Measurements from ENCODE around the gene SCYGR5. TPM values are rescaled to one million over a fixed set of nuclear protein-coding genes. Genes with fewer than 3 reads are reported as not detected.

Gene SCYGR5
- total and polyA plus RNA-seq, 2 of the 8 experiments (the other 6 are each of a cell fraction or from before 2014, with no cell fraction given), result not detected

- no peak overlapping the region for H2BK5ac ChIP-seq (ENCODE audit: low read depth, low read length)
- H3K79me1 ChIP-seq (ENCODE audit: low read depth, low read length), result no peaks in the 10 kb centered on the region
- H3K14ac ChIP-seq (ENCODE audit: insufficient read length), result no peak overlapping the region
- no peak overlapping the region for H2AFZ ChIP-seq (ENCODE audit: low read length)
- H3K23ac ChIP-seq (ENCODE audit: insufficient read length), result no peak overlapping the region
- H4K5ac ChIP-seq (ENCODE audit: insufficient read length, low read depth, low read length), result no peak overlapping the region
- H2BK20ac ChIP-seq (ENCODE audit: low read length), result no peak overlapping the region
- H3K27ac ChIP-seq (ENCODE audit: low read depth, low read length), result no peak overlapping the region
- H3K4me1 ChIP-seq (replicated peaks in 1 of 4; ENCODE audit: control insufficient read depth in 3 of 4, insufficient read depth in 4 of 4, low read length in 3 of 4), result no peaks in the 10 kb centered on the region
- no peaks in the 10 kb centered on the region for H4K20me1 ChIP-seq (replicated peaks in 1 of 2; ENCODE audit: control insufficient read depth in 1 of 2, insufficient read depth in 2 of 2, low read length in 2 of 2)
- POLR2A ChIA-PET (ENCODE audit: partially characterized antibody), result interaction anchor here (1.9 kb wide), 1 partner anchor 8 kb away, joined by 3 read pairs; no protein-coding TSS in a partner anchor
- H4K8ac ChIP-seq (ENCODE audit: extremely low read depth, insufficient read depth, low read length), result no peak overlapping the region
- FAIRE-seq, result no peak
- no peak overlapping the region for H2BK12ac ChIP-seq (ENCODE audit: low read depth, low read length)
- H3K9ac ChIP-seq (replicated peaks in 1 of 4; ENCODE audit: extremely low read depth in 1 of 4, low read depth in 3 of 4, low read length in 3 of 4), result no peak overlapping the region
- CTCF ChIA-PET (ENCODE audit: partially characterized antibody), result interaction anchor here (0.7 to 1.8 kb wide), 5 partner anchors 8 to 917 kb away, joined by 3 to 6 read pairs (median 3); no protein-coding TSS in a partner anchor
- H3K27me3 ChIP-seq (replicated peaks in 1 of 4; ENCODE audit: control insufficient read depth in 3 of 4, extremely low read depth in 1 of 4, insufficient read depth in 3 of 4, low read length in 3 of 4), result peaks cover 0 to 1% (median 0%) of the 10 kb centered on the region in 4 experiments; a peak in 1 of 7 replicates
- H2BK120ac ChIP-seq (replicated peaks; ENCODE audit: low read depth, low read length), result no peak overlapping the region
- TF ChIP-seq SAP30 (IDR thresholded peaks at IDR 0.05; ENCODE audit: insufficient read depth, insufficient replicate concordance, low read length) (no peak), RBBP5 (IDR thresholded peaks at IDR 0.05; ENCODE audit: borderline replicate concordance, low read depth, low read length) (no peak), CBX5 (IDR thresholded peaks at IDR 0.05; ENCODE audit: low read depth, low read length) (no peak), ZNF274 (IDR thresholded peaks at IDR 0.05; ENCODE audit: borderline replicate concordance, extremely low read depth, low read length) (no peak), TCF12 (IDR thresholded peaks at IDR 0.05; ENCODE audit: low read depth, low read length) (no peak), CHD2 (IDR thresholded peaks at IDR 0.05; ENCODE audit: low read length) (no peak), CHD1 (IDR thresholded peaks at IDR 0.05; ENCODE audit: low read depth, low read length) (no peak), SIRT6 (IDR thresholded peaks at IDR 0.05; ENCODE audit: low read length) (no peak), POLR2AphosphoS5 (IDR thresholded peaks at IDR 0.05; ENCODE audit: low read depth, low read length) (no peak), RFX5 (IDR thresholded peaks at IDR 0.05; ENCODE audit: borderline replicate concordance, low read depth, low read length) (no peak), HDAC6 (IDR thresholded peaks at IDR 0.05; ENCODE audit: low read depth, low read length) (no peak)
- H3K79me2 ChIP-seq (ENCODE audit: control insufficient read depth in 1 of 2, insufficient read depth in 2 of 2, low read length in 2 of 2), result no peaks in the 10 kb centered on the region
- H3K9me3 ChIP-seq (ENCODE audit: insufficient read depth in 2 of 2, low read depth in 1 of 2, low read length in 1 of 2), result no peaks in the 10 kb centered on the region; a peak in 1 of 4 replicates
- H3K56ac ChIP-seq (replicated peaks; ENCODE audit: insufficient read length, low read depth, low read length), result no peak overlapping the region
- no peak overlapping the region for H3K4ac ChIP-seq (replicated peaks; ENCODE audit: insufficient read length, low read depth, low read length)
- 92% methylated on average over 2 of the region's 2 CpGs; no CpG with 5 or more reads in 1 of the 2 experiments for WGBS, 2 experiments (ENCODE audit: extremely low coverage in 1 of 2, insufficient coverage in 1 of 2, insufficient read length in 1 of 2, insufficient replicate concordance in 2 of 2, low coverage in 1 of 2, low lambda C conversion rate in 2 of 2, missing lambda C conversion rate in 1 of 2)
- H3K4me2 ChIP-seq (ENCODE audit: insufficient read depth in 1 of 2, low read depth in 2 of 2, low read length in 2 of 2), result no peak overlapping the region
- H3K36me3 ChIP-seq (ENCODE audit: control insufficient read depth in 2 of 4, insufficient read depth in 4 of 4, low read length in 3 of 4), result no peaks in the 10 kb centered on the region; a peak in 1 of 8 replicates
- no peak overlapping the region for H2BK15ac ChIP-seq (ENCODE audit: low read length)
- H4K91ac ChIP-seq (replicated peaks; ENCODE audit: insufficient read length, low read length), result no peak overlapping the region
- no peak overlapping the region for H3K18ac ChIP-seq (ENCODE audit: extremely low read depth, low read length)
- H3K23me2 ChIP-seq (ENCODE audit: low read depth, low read length), result no peaks in the 10 kb centered on the region
- H3K4me3 ChIP-seq (ENCODE audit: extremely low read depth in 1 of 4, insufficient read depth in 2 of 4, low read depth in 3 of 4, low read length in 4 of 4), result no peak overlapping the region
- no peak overlapping the region for H2AK5ac ChIP-seq (ENCODE audit: low read depth, low read length)
- no peak for DNase-seq (ENCODE audit: low read depth in 1 of 2, low spot score in 2 of 2)
These were observed 30.5 kb downstream of the SCYGR5 start for GRCh38 chr2:227696990-227697679.
